GM23248 (cell line): ENCODE measurements around the gene NRP1.

Source experiments
- EZH2 ChIP-seq: fragments of 200-600 bp; sonication (generic); IDR thresholded peaks from 2 replicates; pipeline ENCODE4 v1.6.1; 2018; ENCODE audit warnings: antibody characterized with exemption, mild to moderate bottlenecking; ENCODE audit not compliant: insufficient read depth, poor library complexity, severe bottlenecking
- EZH2phosphoT487 ChIP-seq: fragments of 200-600 bp; sonication (generic); IDR thresholded peaks from 2 replicates; pipeline ENCODE4 v1.6.1; 2018; ENCODE audit warnings: antibody characterized with exemption, moderate library complexity, mild to moderate bottlenecking, low read depth; ENCODE audit not compliant: insufficient read depth

GRCh38 chr10:33252794-33253203, 81.7 kb downstream of the NRP1 start:
- TF ChIP-seq EZH2, result no peak
- TF ChIP-seq EZH2phosphoT487, result no peak
